A673 (cell line): ENCODE measurements around the gene LAMA3.

ENCODE experiments used
- CTCF ChIP-seq: fragments of 300-800, 200-600 bp; sonication (generic); conservative IDR thresholded peaks from 2 replicates; pipeline ENCODE4 v1.5.1; 2017; ENCODE audit warnings: low read depth, mild to moderate bottlenecking, antibody characterized with exemption, low read length, moderate library complexity, mixed read lengths
- EZH2 ChIP-seq: fragments of 200-600 bp; sonication (generic); IDR thresholded peaks from 2 replicates; pipeline ENCODE4 v1.6.1; 2017; ENCODE audit warnings: borderline replicate concordance, low read depth, mild to moderate bottlenecking, mixed read lengths, antibody characterized with exemption, low read length; ENCODE audit not compliant: poor library complexity, severe bottlenecking

- no peak for TF ChIP-seq CTCF
- TF ChIP-seq EZH2 = no peak
Observed at GRCh38 chr18:23949863-23950262, 260.6 kb downstream of the LAMA3 start.
